IPS-15b (cell line): ENCODE results near the gene CCL18.
"Not testable (repeated sequence)": the region's sequence is repeated elsewhere in the genome, so short reads cannot be mapped to it uniquely, and the experiment has no call there.

Experiments used
- H3K27me3 ChIP-seq: one replicate; pipeline ENCODE4 v1.6.1; 2013; ENCODE audit warnings: low read length; ENCODE audit not compliant: control insufficient read depth, insufficient read depth
- H3K36me3 ChIP-seq: one replicate; pipeline ENCODE4 v1.6.1; 2013; ENCODE audit warnings: low read length; ENCODE audit not compliant: control insufficient read depth, insufficient read depth
- H3K4me1 ChIP-seq: one replicate; pipeline ENCODE4 v1.6.1; 2013; ENCODE audit warnings: mild to moderate bottlenecking, low read length; ENCODE audit not compliant: control insufficient read depth, insufficient read depth
- H3K4me3 ChIP-seq: one replicate; pipeline ENCODE4 v1.5.1; 2013; ENCODE audit warnings: low read depth, low read length
- H3K9ac ChIP-seq: one replicate; pipeline ENCODE4 v1.6.1; 2013; ENCODE audit warnings: low read depth, mild to moderate bottlenecking, low read length
- H3K9me3 ChIP-seq: one replicate; pipeline ENCODE4 v1.6.1; 2013; ENCODE audit warnings: mild to moderate bottlenecking, low read length; ENCODE audit not compliant: control insufficient read depth, insufficient read depth

The CCL18 gene

DNA sequence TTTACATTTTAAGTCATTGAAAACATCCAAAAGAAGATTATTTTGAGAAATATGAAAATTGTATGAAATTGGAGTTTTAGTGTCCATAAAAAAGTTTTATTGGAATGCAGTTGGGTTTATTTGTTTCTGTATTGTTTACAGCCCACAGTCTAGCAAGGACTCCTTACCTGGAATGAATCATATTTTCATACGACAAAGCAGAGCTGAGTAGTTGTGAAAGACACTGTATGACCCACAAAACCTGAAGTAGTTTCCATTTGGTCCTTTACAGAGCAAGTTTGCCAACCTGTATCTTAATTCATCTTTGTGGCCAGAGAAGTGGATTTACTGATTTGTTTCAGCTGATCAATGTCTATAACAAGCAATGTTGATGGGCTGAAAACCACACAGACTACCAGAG, 10.3 kb downstream of the CCL18 start:
- no peak overlapping the region for H3K4me3 ChIP-seq
- no peaks in the 10 kb centered on the region for H3K4me1 ChIP-seq
- no peaks in the 10 kb centered on the region for H3K27me3 ChIP-seq
- H3K36me3 ChIP-seq: no peaks in the 10 kb centered on the region
- no peak overlapping the region for H3K9ac ChIP-seq
- H3K9me3 ChIP-seq: no peaks in the 10 kb centered on the region

DNA sequence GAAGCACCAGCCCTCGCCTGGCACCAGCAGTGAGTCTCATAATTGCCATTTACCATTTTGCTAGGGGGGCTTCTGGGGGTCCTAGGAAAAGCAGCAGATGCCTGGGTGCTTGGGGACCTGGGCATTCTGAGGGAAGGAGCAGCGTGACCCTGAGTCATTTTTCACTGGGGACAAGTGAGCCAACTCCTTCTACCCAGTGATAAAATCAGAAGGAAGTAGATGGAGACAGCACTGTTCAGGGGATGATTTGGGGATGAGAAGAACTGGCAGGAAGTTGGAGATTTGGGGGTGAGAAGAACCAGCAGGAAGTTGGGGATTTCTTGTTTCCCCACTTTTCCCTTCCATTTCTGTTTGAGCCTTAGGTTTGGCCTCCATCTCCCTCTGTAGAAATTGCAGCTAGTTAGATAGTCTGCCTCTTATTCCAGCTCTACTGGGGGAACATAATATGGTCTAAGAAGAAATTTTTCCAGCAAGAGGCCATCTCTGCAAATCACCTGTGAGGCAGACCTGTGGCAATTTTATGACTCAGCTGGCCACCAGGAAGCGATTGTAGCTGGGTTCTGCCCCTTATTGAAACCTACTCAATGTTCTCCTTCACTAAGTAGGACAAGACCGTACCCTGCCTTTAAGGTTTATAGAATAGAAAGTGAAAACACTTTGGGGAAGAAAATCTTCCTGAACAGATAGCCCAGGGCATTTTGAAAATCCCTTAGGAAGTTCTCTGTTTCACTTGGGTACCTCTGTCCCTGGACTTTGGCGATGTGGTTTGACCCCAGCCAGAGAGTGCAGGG, 17.8 kb downstream of the CCL18 start:
- not testable (repeated sequence) for H3K36me3 ChIP-seq, H3K4me1 ChIP-seq, H3K9ac ChIP-seq, H3K4me3 ChIP-seq, H3K27me3 ChIP-seq, H3K9me3 ChIP-seq

DNA sequence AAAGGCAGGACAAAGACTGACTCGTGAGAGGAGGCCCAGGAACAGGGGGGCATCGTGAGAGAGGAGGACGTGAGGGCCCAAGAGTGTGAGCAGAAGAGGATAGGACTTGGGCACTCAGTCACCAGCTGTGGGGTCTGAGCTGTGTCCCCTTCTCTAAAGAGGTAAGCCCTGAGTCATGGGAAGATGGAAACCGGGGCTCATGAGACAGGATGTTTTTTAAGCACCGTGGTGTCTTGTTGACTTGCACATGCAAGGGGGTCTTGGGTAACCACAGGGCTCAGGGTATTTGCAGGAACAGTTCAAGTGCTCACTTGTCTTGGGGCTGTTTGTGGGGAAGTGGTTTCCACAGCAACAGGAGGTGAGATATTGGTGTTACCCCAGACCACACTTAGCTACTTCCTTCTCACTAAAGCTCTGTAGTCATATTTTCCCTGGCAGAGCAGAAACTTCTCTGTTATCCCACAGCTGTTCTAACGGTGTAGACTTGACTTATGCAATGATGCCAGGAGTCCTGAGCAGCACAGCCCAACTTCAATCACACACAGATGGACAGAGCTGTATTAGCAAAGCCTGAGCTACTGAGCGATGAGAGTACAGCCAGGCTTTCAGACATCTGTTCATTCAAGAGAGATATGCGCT, 18.5 kb downstream of the CCL18 start:
- H3K9ac ChIP-seq: not testable (repeated sequence)

DNA sequence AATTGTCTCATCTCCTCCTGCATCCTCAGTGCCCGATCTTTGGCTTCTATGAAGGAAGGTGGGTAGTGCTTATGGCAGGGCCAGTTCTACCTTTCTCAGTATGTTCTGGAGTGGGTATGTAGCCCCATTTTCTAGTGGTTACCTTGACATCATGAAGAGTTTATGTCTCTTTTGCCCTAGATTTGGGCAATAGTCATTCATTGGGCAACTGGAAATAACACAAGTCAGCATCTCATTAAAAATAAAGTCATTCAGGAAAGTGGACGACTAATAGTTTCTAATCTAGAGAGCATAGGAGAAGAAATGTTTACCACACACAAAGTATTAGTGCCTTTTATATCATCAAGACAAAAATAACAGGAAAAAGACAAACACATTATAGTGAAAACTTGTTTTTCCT, 19.6 kb downstream of the CCL18 start:
- not testable (repeated sequence) for H3K4me3 ChIP-seq, H3K27me3 ChIP-seq, H3K9ac ChIP-seq, H3K9me3 ChIP-seq, H3K36me3 ChIP-seq, H3K4me1 ChIP-seq

More for the DNA sequence above, 18.5 kb downstream of the CCL18 start:
- not testable (repeated sequence) for H3K9me3 ChIP-seq, H3K4me3 ChIP-seq, H3K4me1 ChIP-seq, H3K27me3 ChIP-seq, H3K36me3 ChIP-seq

DNA sequence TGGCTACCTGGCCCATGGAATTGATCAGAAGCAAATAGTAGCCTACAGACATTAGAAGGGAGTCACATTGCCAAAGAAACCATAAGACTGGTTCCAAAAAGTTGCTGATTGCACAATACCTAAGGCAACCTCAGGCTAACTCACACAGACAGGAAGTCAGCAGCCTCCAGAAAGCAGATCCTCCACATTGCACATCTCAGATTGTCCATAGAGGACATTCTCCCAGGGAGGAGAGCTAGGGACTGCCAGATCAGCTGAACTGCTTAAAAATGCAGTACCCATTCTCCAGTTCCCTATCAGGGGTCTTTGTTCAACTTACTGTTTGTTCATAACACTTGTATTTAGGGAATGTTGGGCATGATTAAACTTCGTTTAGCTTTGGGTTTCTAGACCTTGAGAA, 21.7 kb downstream of the CCL18 start:
- Histone ChIP-seq H3K36me3 (no peaks in the 10 kb centered on the region), H3K9ac (no peak overlapping the region), H3K4me1 (no peaks in the 10 kb centered on the region), H3K27me3 (no peaks in the 10 kb centered on the region), H3K9me3 (no peaks in the 10 kb centered on the region), H3K4me3 (no peak overlapping the region)

DNA sequence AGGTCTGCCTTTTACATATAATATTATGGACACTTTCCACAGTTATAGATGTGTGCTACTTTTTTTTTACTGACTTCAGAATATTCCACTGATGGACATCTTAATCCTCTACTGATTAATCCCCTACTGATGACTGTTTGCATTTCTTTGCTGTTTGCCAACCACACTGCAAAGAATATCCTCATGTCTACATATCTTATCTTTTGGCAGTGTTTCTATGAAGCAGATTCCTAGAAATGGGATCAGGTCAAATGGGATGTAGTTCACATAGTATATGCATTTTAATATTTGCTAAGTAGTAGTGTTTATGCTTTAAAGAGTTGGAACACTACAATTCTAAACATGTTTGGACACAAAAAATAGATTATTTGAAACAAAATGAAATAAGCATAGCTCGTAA, 22.7 kb downstream of the CCL18 start:
- Histone ChIP-seq H3K9me3 (no peaks in the 10 kb centered on the region), H3K4me3 (no peak overlapping the region), H3K4me1 (no peaks in the 10 kb centered on the region), H3K27me3 (no peaks in the 10 kb centered on the region), H3K9ac (no peak overlapping the region), H3K36me3 (no peaks in the 10 kb centered on the region)

DNA sequence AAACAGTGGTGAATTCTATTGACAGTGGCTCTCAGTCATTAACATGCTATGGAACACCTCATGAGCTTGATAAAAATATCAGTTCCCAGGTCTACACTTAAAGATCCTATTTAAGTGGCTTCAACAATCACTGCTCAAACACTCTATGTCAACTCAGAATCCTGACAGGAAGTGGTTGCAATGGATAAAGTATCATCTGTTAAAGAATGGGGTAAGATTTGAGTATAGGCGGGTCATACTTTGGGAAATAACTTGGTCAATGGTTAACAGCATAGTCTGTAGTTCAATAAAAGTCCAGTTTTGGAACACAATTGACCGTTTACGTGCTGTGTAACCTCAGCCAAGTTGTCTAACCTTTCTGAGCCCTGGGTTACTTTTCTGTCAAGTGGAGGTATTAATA, 23.4 kb downstream of the CCL18 start:
- H3K9ac ChIP-seq, H3K4me3 ChIP-seq, H3K4me1 ChIP-seq, H3K27me3 ChIP-seq, H3K9me3 ChIP-seq, H3K36me3 ChIP-seq: not testable (repeated sequence)

DNA sequence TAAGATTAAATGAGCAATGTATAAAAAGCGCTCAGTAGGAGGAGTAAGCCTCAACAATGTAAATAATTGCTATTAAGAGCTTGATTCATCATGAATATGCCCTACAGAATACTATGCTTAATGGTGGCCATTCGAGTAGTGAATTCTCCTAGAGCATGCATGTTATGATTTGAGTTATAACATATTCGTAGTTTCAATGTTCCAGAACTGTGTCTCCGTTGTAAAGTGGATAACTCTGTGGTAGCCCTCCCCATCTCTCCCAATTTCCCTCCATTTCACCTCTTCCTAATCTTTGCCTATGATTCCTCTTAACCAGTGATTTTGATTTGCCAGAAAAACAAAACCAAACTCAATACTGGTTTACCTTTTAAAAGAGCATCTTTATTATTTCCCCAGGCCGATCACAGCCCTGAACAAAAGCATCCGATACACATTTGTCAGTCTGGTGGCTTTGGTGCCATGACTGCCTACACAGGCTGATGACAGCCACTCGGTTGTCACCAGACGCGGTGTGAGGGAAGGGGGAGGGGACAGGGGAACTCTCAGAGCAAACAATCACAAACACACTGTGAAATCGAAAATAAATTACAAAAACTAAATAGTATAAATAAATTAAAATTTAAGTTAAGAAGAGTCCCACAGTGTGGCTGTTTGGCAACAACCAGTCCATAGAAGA, 24.0 kb downstream of the CCL18 start:
- not testable (repeated sequence) for H3K9me3 ChIP-seq, H3K4me1 ChIP-seq, H3K4me3 ChIP-seq, H3K9ac ChIP-seq, H3K27me3 ChIP-seq, H3K36me3 ChIP-seq

DNA sequence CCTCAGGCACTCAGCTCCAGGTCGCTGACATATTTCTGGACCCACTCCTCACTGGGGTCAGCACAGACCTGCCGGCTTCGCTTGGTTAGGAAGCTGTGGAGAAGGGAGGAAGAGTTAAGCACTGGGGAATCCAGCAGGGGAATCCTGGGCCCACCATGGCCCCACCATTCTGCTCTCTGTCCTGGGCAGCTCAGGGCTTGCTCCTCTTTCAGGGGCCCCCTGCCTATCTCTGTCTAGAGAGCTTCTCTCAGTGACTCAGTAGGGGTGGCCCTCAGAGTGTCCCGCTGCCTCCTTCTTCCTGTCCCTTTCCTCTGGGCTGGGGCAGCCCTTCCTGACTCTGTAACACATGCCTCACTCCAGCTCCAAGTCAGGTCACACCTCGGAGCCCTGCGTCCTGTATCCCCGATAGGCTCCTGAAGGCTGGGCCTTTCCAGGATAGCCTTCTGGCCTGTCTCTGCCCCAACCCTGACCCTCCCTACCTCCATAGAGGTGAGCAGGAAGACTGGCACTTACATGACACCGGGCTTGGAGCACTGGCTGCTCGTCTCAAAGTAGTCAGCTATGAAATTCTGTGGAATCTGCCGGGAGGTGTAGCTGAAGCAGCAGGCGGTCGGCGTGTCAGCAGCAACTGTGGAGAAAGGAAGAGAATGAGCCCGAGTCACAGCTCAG, 24.7 kb downstream of the CCL18 start:
- H3K4me3 ChIP-seq: no peak overlapping the region
- no peaks in the 10 kb centered on the region for H3K4me1 ChIP-seq
- no peaks in the 10 kb centered on the region for H3K9me3 ChIP-seq
- no peaks in the 10 kb centered on the region for H3K27me3 ChIP-seq
- H3K36me3 ChIP-seq: no peaks in the 10 kb centered on the region
- H3K9ac ChIP-seq: no peak overlapping the region

DNA sequence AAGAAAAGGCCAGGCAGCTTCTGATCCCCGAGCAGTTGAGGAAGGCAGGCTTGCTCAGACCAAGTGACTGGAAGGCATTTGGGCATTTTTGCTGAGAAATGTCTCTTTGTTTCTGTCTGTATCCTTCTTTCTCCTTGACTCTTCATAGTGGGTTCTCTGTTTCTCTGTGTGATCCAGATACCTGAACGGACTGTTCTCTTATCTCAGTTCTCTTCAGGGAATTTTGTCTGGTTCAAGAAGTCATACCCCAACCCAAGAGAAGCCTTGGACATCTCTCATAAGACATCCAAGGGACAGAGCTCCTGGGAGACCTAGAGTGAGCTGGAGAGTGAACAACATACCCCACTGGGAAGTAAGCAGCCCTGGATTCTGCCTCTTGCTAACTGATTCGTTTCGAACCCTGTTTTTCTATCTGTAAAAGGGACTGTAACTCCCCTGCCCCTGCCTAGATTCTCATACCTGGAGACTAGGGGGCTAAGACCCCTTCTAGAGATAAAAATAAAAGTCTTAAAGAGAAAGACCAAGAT, 25.3 kb downstream of the CCL18 start:
- Histone ChIP-seq H3K4me3 (no peak overlapping the region), H3K4me1 (no peaks in the 10 kb centered on the region), H3K27me3 (no peaks in the 10 kb centered on the region), H3K36me3 (no peaks in the 10 kb centered on the region), H3K9me3 (no peaks in the 10 kb centered on the region), H3K9ac (no peak overlapping the region)

DNA sequence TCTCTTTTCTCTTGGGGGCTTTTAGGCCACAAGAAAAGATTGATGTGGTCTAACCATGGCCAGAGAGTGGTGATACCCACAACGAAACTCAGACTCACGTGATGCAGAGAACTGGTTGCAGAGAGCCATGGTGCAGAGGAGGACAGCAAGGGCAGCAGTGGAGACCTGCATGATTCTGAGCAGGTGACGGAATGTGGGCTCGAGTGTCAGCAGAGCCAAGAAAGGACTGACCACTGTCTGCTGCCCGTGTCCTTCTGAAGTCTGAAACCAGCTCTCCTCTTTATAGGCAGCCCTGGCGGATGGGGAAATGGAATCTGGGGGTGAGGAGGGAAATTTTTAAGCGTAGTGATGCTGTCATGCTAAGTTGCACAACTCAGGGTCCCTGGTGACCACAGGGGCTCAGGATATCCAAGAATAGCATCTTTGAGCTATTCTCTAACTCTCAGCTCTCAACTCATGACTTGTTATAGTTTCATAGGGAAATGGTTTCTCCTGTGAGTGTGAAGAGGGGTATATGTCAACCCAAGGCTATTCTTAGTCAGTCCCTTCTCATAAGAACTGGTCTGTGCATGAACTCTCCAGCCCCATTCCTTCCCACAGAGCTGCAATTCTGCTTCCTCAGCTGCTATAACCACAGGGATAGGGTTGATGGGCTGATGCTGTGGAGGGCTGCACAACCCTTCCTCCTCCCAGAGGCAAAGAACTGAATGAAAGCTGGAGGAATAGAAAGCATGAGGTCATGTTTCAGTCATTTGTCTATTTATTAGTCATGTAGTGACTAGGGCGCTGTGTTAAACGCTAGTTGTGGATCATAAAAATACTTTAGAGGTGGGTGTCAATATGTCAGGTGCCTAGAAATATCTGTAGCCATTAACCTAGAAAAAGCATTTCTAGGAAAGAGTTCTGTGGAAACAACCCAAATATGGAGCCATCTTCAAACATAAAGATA, 26.1 kb downstream of the CCL18 start, which contains the start of gene CCL3:
Gene CCL3 (minus strand): TSS at position 256 of the 949 bp plus-strand sequence. CDS start 85 bp downstream, at position 171.
- Histone ChIP-seq H3K27me3 (no peaks in the 10 kb centered on the region), H3K4me1 (no peaks in the 10 kb centered on the region), H3K36me3 (no peaks in the 10 kb centered on the region), H3K9me3 (no peaks in the 10 kb centered on the region), H3K4me3 (no peak within 1 kb of the TSS), H3K9ac (no peak within 1 kb of the TSS)
